Amniotic stem cell (primary cell): ENCODE data around the gene MID1IP1.

ENCODE experiments used
- DNase-seq: peaks from one replicate; lab custom pipeline; 2025; lab: John Stamatoyannopoulos, UW

Gene MID1IP1

GRCh38 chrX:38816155-38816554 lies 14.9 kb downstream of the MID1IP1 start:
- no peak for DNase-seq

DNA sequence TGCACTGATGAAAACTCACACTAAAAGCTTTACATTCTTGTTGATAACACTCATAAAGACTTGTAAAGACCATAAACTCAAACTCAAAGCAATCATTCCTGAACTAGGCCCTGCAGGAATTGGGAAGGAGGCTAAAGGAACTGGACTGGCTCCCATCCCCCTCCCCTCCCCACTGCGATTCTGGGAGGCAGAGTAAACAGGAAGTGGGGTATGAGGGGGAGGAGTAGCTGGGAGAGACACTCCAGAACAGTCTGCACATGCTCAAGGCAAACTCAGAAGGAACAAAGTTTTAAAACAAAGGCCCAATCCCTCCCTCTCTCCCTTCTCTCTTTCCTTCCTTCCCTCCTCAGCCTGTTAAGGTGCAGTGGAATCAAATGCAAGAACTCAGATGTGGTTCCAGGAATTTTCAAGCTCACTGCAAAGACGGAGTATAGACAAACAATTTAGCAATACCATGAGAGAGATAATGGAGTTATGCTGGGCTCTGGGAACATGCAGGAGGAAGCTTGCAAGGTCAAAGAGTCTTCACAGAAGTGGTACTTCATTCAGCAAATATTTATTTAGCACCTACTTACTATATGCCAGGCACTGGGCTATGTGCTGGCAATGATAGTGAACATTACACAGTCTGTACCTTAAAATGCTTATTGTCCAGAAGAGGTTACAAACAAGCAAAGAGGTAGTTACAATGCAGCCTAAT lies 15.9 kb downstream of the MID1IP1 start:
- DNase-seq = no peak

- DNase-seq = no peak
These were observed 17.9 kb downstream of the MID1IP1 start for GRCh38 chrX:38819163-38819562.

DNA sequence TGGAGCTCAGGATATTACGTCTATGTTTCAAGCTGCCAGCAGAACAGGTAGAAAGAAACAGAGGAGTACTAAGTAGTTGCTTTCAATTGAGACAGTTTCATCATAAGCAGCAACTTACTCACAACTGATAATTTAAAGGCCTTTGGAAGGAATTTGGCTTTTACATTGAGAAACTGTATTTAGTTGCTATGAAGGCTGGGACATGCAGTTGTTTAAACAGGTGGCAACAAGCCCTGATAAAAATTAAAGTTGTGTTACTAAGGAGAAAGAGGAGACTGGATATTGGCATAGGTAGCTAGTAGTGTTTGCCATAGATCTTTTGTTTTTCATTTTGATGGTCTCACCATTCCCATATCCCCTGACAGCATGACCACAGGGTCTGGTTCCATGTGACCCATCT lies 18.4 kb downstream of the MID1IP1 start:
- no peak for DNase-seq

DNA sequence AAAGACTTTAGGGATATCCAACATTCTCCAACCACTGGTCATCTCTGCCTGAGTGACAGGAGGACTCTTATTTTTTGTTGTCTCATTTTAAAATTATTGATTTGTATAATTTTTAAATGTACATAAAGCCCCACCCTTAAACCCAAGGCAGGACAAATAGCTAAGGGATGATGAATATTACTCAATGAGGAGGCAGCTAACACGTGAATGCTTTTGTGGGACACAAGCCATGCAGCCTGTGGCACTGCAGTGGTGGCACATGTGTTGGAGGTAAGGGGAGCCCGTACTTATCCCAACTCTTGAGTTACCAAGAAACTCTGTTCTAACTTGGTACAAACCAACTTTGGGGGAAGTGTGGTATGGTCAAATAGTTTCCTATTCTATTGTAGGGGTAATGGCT lies 19.5 kb downstream of the MID1IP1 start:
- no peak for DNase-seq

GRCh38 chrX:38824176-38824575 lies 22.9 kb downstream of the MID1IP1 start:
- DNase-seq = no peak

- no peak for DNase-seq
These were observed 30.7 kb downstream of the MID1IP1 start for GRCh38 chrX:38831949-38832348.

- DNase-seq = no peak
These were observed 36.1 kb downstream of the MID1IP1 start for GRCh38 chrX:38837389-38837788.

- no peak for DNase-seq
These were observed 38.0 kb downstream of the MID1IP1 start for GRCh38 chrX:38839277-38839676.

- no peak for DNase-seq
These were observed 38.7 kb downstream of the MID1IP1 start for GRCh38 chrX:38839944-38840343.

GRCh38 chrX:38841750-38842149 lies 40.5 kb downstream of the MID1IP1 start:
- DNase-seq = no peak

GRCh38 chrX:38845426-38845825 lies 44.2 kb downstream of the MID1IP1 start:
- no peak for DNase-seq

- DNase-seq = no peak
These were observed 46.1 kb downstream of the MID1IP1 start for GRCh38 chrX:38847206-38847902.

DNA sequence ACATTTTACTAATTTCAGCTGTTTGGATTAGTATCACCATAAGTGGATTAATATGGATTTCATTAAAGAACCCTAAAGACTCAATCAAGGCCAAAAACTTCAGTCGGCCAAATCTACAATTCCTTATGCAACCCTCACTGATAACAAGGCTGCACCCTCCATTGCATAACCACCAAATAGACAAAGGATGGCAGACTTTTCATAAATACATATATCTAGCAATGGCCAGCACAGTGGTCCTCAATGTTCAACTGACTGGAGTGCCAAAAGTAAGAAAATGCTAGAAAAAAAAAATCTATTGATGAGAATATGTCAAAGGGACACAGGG lies 46.6 kb downstream of the MID1IP1 start:
- DNase-seq = no peak

DNA sequence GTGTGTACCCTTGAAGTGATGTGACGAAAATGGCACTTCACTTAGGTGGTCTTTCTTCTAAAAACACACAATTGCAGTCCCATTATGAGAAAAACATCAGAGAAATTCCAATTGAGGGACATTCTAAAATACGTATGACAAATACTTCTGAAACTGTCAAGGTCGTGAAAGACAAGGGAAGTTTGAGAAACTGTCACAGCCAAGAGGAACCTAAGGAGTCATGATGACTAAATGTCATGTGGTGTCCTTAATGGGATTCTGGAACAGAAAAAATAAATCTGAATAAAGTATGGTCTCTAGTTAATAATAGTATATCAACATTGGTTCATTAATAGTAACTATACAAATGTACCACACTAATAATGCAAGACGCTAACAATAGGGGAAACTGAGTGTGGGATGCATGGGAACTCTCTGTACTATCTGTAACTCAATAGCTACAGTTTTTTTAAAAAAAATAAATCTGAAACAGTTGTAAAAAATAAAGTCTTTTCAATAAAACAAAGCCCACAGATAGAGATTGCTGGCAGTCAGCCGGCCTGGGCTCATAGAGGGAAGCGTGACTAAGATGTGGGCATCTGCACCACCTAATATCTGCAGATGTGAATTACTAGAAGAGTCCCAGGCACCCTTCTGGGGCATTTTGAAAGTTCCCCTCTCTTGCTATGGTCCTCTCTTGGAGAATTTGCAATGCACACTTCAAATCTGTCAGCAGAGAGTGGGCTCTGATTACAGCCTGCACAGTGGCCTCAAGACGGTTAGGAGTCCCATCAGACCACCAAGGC lies 47.6 kb downstream of the MID1IP1 start:
- no peak for DNase-seq

DNA sequence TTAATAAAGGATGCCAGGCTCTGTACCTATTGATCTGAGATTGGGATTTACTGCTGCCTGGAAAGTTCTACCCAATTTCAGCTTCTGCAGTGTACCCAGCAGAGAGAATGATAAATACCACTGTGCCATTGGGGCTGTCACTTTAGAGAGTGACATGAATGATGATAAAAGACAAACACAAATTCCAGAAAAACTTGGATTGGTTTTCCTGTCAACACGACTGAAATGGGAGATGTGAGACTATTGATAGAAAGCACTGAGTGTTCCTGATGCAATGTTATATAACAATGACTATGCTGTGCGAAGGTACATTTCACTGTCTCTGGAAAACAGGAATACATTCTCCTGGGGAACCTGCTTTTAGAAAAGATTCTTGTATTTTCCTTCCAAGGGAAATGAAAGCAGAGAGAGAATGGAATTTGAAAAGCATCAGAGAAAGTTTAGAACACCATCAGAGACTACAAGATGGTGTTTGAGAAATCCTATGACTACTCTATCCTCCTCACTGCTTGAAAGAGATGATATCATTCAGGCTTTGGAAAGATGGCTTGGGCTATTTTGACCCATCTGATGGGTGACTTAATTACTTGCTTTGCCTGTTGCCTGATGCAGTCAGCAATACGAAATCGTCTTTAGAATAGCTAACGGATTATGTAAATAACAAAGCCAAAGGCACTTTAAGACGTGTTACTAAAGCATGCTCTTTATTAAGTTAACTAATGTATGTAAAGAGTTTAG lies 49.7 kb downstream of the MID1IP1 start:
- no peak for DNase-seq

GRCh38 chrX:38854305-38854704 lies 53.0 kb downstream of the MID1IP1 start:
- no peak for DNase-seq
